Forelimb muscle (tissue), 1 donor: ENCODE data around the gene SCOC. TPM values are rescaled to one million over a fixed set of nuclear protein-coding genes. Genes with fewer than 3 reads are reported as not detected.
"Not testable (repeated sequence)": the region's sequence is repeated elsewhere in the genome, so short reads cannot be mapped to it uniquely, and the experiment has no call there.

Source experiments
- DNase-seq: peaks from one replicate; pipeline ENCODE4 v3.0.0-alpha.2; 2013; ENCODE audit warnings: low read depth
- polyA plus RNA-seq: library from polyadenylated mRNA; unstranded; fragments of 120-200 nt; gene quantifications from one replicate; pipeline ENCODE4 v1.2.1, GENCODE V29; 2013; ENCODE audit not compliant: insufficient read length

Gene SCOC
- polyA plus RNA-seq, 1 donor = 39.4 TPM

DNA sequence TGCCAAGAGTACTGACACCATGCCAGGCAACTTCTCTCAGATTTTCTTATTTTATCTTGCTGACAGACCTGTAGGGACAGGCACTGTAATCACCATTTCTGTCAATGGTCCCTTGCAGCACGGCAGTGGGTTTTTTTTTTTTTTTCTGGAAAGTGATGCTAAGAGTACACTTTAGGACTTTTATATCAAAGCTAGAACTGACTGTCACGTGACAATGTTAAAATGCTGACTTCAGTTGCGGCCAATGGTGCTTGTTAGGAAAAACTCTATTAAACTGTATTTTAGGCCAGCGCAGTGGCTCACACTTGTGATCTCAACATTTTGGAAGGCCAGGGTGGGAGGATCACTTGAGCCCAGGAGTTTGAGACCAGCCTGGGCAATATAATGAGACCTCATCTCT lies 12.3 kb upstream of the SCOC start:
- no peak for DNase-seq

DNA sequence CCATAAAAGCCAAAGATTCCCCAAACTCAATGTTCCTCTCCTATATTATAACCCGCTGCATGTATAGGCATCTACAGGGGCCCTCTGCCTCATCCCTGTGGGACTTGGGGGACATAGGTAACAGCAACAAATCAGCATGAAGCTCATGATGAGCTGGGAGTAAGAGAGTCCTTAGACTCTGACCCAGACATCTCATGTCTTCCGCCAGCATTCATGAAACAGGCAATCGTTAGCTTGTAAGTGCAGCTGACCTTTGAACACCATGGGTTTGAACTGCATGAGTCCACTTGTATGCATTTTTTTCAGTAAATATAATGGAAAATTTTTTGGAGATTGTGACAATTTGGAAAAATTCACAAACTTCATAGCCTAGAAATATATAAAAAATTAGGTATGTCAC lies 10.4 kb upstream of the SCOC start:
- no peak for DNase-seq

DNA sequence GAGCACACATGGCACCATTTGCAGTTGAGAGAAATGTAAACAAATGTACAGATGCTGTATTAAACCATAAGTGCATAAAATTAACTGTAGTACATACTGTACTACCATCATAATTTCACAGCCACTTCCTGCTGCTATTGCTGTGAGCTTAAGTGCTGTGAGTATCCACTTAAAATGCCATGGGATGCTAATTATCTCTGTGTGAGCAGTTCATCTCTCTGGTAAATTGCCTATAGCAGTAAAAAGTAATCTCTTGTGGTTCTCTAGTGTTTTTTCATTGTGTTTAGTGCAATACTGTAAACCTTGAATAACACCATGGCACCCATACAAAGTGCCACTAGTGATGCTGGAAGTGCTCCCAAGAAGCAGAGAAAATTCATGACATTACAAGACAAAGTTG lies 9.9 kb upstream of the SCOC start:
- no peak for DNase-seq

DNA sequence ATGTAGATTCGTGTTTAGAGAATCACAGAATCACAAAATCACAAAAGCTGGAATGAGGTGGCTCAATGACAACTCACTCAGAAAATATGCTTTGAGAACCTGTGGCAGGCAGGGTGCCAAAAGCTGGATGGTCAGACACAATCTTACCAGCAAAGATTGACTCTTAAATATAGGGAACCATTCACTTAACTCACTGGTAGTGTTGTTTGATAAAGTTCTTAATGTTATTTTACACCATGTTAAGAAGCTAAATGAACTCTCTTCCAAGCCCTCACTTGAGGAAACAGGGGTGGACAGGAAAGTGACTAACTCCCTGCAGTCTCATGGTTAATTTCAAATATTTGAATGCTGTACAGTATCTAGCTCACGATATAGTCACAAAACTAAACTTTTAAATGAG lies 5.7 kb upstream of the SCOC start:
- no peak for DNase-seq

DNA sequence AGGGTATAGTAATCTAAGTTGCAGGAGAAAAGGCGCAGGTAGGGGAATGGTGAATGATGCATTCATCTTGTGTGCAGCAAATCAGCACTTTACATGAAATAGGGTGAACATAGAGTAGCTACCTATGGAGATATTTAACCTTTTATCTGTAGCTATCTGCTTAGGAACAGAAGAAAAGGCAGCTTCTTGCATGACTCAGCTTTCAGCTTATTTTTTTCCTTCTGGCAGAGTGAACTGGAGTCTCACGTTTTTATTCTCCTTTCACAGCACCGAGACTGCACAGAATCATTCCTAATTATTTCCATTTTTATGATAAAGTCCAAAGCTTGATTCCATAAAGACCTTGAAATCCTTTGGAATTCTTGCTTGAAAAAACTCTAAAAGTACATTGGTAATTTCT lies 4.8 kb upstream of the SCOC start:
- no peak for DNase-seq

DNA sequence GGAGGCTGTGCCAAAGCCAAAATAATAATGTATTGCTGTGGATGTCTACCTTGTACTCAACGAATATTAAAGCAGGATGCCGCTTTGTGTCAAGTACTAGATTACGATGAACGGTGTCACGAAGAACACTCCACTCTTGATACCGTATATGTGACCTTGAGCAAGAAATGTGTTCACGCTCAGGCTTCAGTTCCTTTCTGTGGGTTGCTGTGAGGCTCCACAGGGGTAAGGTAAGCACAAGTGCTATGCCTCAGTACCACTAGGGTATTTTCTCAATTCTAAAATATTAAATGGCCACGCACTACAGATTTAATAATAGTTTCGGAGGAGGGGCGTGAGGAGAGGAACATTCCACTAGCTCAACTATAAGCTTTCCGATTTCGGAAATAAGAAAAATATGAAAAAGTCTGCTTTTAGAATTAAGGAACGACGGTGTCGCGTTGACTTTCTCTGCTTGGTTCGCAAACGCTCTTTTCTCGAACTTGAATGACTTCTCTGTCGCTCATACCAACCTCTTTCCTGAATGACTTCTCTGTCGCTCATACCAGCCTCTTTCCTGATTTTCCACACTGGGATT lies 607 bp upstream of the SCOC start:
- no peak for DNase-seq

DNA sequence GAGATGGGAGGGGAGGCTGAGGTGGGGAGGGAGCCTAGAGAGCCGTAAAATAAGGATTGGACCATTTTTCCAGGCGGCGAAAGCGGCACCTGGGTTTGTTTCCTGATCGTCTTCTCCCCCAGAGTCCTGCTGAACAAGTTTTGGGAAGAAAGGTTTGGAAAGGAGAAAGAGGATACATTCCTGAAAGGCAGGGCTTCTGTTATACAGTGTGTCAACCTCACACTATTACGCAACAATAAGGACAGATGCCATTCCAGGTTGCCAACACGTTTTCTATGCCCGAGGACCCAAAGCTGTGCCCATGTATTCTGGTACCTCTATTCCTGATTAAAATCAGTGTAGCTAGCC lies 658 bp downstream of the SCOC start:
- no peak for DNase-seq

DNA sequence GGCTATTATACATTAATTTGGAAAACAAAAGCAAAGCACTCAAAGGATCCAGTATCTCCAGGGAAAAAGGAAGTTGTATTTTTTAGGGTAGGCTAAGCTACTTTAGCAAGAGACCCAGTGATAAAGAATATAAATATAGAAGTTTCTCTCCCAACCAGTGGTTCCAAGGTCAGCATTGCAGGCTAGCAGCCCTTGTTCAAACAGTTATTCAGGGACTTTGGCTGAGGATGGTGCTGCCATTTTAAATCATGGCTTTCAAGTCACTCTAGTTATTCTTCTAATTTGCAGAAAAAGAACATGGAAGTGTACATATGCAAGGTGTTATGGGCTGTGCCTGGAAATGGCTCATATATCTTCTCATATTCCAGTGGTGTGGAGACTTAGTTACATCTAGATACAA lies 9.3 kb downstream of the SCOC start:
- no peak for DNase-seq

DNA sequence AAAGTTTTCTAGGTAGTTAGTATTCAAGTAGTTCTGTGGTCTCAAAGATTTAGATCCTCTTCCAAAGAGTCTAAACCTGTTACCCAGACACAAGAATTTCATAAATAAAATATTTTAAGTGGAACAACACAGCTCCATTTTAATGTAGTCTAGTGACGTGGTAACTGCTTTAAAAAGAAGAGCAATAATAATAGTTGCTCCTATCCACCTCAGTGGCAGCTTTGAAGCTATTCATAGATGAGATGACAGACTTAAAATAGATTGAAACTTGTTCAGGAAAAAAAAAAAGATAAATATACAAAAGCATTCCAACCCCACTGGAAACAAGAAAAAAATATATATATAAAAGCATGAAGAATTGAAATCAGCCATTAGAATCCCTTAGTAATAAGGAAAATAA lies 14.6 kb downstream of the SCOC start:
- no peak for DNase-seq

DNA sequence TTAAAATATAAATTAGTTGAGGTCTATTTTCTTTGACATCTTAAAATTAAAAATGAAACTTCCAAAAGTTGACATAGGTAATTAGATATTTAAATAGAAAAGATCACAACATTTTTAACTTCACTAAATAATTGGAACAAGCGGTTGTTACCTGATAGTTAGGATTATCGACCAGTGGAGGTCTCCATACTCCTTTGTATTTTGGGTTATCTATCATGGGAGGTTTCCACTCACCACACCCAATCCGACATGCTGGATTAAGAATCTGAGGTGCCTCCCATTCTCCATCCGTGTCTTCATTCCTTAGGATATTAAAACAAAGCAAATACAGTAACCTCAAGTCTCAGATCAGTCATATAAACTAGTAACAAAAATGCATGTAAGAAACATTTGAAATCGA lies 22.2 kb downstream of the SCOC start:
- DNase-seq = no peak

DNA sequence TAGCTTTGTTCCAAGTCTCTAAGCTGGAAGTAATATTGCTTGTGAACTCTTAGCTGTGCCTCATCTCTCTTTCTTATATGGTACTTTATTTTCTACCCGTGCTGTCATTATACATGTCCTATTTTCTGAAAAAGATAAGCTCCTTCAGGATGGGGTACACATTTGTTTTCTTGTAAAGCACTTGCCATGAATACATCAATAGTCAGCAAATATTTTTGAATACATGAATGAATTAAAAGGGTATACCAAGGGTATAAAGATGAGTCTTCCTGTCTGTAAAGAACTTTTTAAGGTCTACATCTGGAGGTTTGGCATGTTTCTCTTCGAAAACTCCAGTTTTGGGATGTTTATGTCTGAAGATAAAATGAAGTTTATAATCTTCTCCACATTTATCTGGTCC lies 26.7 kb downstream of the SCOC start:
- DNase-seq = no peak

DNA sequence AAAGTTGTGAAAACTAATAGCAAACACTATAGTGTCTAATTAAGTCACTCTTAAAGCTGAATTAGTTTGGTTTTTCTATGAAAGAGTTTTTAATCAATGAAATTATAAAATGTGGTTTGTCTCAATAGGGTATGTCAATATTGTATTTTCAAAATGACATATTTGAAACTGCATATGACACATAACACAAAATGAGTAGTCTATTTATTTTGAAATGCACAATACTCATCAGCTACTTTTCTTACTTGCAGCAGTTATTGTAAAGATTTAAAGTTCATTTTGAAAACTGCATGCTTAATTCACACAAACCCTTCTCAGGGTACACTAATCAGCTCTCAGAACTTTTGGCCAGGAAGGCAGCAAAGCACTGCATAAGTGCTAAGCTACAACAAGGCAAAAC lies 32.8 kb downstream of the SCOC start:
- DNase-seq = no peak

DNA sequence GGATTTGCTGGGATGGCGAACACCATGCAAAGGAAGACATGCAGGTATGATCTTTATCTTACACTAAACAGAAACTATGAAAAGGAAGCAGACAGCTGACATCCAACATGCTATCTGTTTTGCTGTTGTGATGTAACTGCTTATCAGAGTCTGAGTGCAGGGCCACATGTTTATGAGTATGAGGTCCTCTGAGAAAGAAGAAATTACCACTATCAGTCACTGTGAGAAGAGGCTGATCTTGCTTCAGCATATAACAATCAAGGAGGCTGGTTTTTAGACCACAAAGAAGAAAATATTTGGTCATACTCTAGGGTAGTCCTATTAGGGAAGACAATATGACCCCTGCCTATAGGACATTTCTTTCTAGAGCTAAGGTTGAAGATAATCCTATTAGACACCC lies 35.5 kb downstream of the SCOC start:
- no peak for DNase-seq

DNA sequence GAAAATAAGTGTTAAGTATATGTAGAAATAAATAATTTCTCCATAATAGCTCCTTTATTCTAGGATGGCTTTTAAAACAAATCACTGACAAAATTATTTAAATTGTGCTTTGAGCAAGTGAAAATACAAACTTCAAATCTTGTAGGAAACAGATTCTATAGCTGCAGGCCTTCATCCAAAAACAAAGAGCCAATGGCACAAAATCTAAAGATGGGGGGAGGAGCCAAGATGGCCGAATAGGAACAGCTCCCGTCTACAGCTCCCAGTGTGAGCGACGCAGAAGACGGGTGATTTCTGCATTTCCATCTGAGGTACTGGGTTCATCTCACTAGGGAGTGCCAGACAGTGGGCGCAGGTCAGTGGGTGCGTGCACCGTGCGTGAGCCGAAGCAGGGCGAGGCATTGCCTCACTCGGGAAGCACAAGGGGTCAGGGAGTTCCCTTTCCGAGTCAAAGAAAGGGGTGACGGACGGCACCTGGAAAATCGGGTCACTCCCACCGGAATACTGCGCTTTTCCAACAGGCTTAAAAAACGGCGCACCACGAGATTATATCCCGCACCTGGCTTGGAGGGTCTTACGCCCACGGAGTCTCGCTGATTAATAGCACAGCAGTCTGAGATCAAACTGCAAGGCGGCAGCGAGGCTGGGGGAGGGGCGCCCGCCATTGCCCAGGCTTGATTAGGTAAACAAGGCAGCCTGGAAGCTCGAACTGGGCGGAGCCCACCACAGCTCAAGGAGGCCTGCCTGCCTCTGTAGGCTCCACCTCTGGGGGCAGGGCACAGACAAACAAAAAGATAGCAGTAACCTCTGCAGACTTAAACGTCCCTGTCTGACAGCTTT lies 39.9 kb downstream of the SCOC start:
- DNase-seq = not testable (repeated sequence)

DNA sequence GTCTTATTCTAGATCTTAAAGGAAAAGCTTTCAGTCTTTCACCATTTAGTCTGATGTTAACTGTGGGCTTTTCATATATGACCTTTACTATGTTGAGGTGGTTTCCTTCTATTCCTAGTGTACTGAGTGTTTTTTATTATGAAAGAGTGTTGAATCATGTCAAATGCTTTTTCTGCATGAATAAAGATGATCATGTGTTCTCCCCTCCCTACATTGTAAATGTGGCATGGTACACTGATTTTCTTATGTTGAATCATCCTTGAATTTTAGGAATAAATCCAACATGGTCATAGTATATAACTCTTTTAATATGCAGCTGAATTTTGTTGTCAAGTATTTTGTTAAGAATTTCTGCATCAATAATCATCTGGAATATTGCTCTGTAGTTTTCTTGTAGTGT lies 49.7 kb downstream of the SCOC start:
- DNase-seq = no peak

DNA sequence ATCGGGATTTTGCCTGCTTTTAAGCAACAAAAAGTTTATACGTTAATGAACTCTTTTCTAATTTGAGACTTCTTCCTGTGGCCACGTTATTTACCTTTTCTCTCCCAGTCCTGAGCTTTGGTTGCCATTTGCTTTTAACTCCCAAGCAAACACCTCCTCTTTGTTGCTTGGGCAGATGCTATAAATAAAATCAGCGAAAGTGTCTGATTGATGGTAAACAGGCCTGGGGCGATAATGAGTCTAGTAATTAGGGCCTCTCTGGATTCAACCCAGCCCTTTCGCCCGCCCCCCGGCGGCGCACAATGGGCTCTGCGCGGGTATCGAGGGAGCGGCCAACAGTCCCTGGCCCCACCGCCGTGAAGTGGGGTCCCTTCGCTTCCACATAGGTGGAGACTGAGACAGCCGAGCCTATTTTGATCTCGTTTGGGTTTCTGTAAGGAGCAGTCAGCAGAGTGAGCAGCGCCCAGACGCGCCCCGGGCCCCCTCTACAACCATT lies 53.2 kb downstream of the SCOC start:
- DNase-seq = no peak

DNA sequence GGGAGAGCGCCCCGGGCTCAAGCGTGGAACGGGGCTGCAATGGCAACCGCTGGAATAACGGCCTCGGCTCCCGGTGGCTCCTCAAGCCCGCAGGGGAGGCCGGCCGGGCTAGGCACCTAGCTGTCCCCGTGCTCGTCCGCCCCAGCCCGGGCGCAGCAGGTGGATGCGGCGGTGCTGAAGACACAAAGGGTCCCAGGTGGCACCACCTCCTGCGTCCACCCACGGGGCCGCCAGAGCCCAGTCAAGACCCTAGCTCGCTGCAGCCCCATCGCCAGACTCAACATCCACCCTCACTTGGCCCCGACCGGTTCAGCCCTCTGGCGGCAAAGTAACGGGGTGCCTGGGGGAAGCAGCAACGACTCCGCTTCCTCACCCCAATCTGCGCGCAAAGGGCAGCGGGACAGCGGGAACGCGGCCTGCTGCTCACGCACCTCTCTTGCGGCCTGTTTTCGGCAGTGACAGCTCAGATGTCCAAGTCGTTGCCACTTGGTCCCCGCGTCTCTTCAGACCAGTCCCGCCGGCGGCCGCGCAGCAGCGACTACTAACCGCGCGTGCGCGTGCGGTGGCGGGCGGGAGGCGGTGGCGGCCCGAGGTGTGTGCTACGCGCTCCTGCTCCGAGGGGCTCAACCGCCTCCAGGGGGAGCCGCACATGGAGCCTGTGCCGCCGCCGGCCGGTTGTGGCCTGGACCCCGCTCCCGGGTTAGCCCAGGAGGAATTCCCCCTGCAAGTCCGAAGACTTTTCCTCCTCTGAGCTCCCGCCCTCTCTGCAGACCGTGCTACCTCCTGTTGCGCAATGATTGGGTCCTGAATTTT lies 53.9 kb downstream of the SCOC start, which contains the start of gene CLGN:
CLGN (minus strand) TSS at position 543 of the 813 bp plus-strand sequence. CDS start 14,570 bp downstream, outside the sequence.
- DNase-seq = no peak

DNA sequence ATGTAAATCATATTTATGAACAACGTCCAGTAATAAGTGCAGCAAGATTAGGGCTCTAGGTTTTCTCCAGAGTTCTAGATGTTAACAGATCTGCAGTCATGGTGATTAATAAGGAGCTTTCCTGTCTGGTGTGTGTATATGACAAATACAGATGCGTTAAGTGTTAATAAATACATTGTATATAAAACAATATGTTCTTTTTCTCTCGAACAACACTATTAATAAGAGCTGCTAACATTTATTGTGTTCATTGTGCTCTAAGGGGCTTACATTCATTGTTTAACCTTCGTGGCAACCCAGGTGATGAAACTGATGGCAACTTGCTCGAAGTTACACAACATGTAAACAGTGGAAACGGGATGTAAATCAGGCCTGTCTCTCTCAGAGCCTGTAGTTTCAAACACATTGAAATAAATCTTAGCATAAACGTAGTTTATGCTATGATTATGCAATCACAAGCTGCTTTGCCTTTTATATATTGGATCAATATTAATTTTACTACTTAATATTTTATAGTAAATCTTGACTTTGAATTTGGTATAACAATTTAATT lies 54.5 kb downstream of the SCOC start:
- DNase-seq = no peak
